GM12874 (cell line): ENCODE results near the gene RBM20.

Experiments
- CTCF ChIP-seq: IDR thresholded peaks from 2 replicates; pipeline ENCODE4 v1.5.1; 2011; ENCODE audit warnings: low read depth, mild to moderate bottlenecking, control low read depth, low read length, moderate library complexity; ENCODE audit not compliant: insufficient read depth

RBM20 gene

GRCh38 chr10:110681023-110681681, 37.0 kb downstream of the RBM20 start:
- TF ChIP-seq CTCF = peak; percentile 68

- no peak for TF ChIP-seq CTCF
These were observed 38.2 kb downstream of the RBM20 start for GRCh38 chr10:110682348-110682747.

GRCh38 chr10:110684800-110685446, 40.8 kb downstream of the RBM20 start:
- no peak for TF ChIP-seq CTCF

GRCh38 chr10:110686047-110686446, 41.9 kb downstream of the RBM20 start:
- TF ChIP-seq CTCF = no peak

- TF ChIP-seq CTCF = no peak
These were observed 42.8 kb downstream of the RBM20 start for GRCh38 chr10:110686949-110687348.

GRCh38 chr10:110687400-110687799, 43.3 kb downstream of the RBM20 start:
- TF ChIP-seq CTCF = no peak

- no peak for TF ChIP-seq CTCF
These were observed 47.0 kb downstream of the RBM20 start for GRCh38 chr10:110691139-110691538.
